Measurements from ENCODE around the gene RSL1D1.
"Not testable (repeated sequence)": the region's sequence is repeated elsewhere in the genome, so short reads cannot be mapped to it uniquely, and the experiment has no call there.

RSL1D1 gene

DNA sequence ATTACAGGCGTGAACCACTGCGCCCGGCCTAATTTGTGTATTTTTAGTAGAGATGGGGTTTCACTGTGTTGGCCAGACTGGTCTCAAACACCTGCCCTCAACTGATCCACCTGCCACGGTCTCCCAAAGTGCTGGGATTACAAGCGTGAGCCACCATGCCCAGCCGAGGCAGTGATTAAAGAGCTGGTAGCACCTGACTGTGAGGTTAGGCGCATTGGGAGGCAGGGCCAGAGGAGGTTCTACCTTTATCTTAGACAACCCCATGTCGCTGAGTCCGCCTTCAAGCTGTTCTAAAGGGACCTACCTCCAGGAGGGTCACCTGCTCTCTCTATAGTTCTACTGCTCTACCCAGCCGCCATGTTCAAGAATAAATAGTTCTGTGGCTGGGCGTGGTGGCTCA is 8.1 kb downstream of the RSL1D1 start:
- no peak for DNase-seq

DNA sequence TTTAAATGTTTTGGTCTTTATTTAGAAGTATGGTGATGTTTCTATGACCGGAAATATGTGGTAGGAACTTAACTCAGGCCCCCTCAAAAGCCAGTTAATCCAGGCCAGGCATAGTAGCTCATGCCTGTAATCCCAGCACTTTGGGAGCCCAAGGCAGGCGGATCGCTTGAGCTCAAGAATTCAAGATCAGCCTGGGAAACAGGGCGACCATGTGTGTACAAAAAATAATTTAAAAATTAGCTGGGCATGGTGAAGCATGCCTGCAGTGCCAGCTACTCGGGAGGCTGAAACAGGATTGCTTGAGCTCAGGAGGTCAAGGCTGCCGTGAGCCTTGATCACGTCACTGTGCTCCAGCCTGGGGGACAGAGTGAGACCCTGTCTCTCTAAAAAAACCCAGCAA is 10.3 kb downstream of the RSL1D1 start:
- DNase-seq, result no peak

DNA sequence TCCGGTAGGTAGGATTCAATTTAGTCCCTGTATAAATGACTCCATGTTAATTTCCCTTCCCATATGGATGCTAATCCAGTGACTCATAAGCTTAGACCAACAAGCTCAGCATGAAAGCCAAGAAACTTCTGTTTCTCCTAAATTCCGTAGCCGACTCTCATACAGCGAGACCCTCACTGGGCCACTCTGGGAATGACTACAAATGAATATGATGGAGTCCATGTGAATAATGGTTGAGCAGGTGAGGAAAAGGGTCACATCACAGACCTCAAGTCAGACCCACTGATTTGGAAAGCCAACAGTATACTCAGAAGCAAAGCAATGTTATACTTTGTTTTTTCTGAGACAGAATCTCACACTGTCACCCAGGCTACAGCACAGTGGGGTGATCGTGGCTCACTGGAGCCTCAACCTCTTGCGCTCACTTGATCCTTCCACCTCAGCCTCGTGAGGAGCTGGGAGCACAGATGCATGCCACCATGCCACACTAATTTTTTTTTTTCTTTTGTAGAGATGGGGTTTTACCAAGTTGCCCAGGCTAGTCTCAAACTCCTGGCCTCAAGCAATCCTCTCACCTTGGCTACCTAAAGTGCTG is 14.6 kb downstream of the RSL1D1 start:
- no peak for DNase-seq

DNA sequence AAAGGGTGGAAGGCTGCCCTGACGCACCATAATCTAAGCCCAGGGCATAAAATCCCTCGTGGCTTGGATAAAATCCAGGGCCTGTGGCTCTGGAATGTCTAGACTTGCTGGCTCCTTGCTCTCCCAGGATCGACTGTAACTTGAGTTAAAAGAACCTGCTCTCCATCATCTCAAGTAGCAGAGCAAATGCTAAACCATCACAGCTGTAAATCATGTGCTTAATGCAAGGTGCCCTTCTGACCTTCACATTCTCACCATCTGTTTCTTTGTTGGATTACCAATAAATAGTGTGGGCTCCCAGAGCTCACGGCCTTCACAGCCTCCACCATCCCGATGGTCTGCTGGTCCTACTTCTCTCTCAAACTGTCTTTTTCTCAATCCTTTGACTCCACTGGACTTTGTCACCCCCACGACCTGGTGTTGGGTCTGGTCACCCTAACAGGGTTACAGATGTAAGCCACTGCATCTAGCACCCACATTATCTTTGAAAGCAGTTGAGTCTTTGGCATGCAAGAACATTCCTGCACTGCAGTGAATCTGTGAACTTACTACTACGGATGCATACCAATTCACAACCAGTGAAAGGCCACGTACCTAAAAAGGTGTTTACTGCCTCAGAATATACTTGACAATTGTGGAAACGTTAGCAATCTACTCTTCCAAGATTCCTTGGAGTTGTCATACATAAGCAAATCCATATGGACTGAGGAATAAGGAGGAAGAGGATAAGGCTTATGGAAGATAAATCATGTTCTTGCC is 15.3 kb downstream of the RSL1D1 start:
- DNase-seq, result no peak

DNA sequence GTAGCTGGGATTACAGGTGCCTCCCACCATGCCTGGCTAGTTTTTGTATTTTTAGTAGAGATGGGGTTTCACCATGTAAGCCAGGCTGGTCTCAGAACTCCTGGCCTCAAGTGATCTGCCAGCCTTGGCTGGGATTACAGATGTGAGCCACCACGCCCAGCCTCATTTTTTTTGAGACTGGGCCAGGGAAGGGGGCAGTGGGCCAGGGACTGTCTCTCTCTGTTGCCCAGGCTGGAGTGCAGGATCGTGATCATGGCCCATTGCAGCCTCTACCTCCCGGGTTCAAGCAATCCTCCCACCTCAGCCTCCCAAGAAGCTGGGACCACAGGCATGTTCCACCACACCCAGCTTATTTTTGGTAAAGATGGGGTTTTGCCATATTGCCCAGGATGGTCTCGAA is 16.0 kb downstream of the RSL1D1 start:
- no peak for DNase-seq

DNA sequence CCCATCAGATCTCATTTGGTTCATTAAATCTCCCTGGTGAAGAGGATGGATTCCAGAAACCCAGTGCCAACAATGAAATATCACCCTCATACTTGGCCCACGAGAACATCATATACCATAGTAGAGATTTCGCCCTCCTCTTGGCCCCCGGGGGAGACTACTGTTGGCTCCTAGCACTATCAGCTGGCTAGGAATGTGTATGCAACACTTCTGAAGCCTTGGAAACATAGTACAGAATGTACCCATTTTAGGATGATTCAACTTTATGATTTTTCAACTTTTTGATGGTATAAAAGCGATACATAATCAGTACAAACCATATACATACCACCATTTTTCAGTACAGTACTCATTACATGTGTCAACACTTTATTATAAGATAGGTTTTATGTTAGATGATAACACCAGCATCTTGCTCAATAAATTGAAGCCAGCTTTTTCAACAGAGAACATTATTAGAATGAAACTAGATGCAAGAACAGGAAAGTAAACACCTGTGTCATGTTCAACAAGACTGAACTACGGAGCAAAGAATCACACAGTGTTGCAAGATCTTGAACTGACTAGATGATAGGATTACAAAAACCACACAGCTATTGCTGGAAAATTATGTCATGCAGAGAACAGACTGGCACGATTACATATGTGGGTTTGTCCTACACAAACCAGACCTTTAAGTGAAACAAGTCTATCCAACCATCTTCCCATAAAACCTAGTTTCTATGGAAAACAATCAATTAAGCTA is 17.2 kb downstream of the RSL1D1 start:
- DNase-seq, result no peak

DNA sequence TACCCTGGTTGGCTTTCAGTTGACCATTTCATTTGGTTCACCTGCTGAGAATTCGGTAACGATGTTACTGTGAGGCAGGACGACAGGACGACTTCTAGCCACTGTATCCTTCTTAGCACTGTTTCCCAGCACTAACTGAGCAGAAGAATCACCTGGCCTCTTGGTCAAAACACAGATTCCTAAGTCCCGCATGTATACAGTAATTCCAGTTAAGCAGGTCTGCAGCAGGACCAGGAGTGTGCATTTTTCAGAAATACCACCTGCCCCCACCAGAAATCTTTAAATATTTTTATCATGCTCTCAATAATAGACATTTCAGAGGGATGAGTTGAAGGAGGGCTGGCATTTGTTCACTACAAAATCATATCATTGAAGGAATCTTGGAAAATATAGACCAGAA is 22.6 kb downstream of the RSL1D1 start:
- no peak for DNase-seq

DNA sequence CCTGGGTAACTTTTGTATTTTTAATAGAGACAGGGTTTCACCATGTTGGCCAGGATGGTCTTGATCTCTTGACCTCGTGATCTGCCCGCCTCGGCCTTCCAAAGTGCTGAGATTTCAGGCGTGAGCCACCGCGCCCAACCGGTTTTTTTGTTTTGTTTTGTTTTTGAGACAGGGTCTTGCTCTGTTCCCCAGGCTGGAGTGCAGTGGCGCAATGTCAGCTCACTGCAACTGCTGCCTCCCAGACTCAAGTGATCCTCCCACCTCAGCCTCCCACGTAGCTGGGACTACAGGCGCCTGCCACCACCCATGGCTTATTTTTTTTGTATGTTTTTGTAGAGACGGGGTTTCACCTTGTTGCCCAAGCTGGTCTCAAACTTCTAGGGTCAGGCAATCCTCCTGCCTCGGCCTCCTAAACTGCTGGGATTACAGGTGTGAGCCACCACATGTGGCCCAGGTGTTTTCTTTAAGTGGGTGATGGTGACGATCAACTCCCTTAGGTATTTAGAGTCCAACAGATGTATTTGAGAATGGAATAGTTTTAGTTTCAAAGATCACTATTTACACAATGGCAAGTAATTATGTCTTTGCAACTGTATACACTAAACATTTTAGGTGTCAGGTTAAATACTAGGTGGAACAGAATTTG is 25.7 kb downstream of the RSL1D1 start:
- DNase-seq, result not testable (repeated sequence)

DNA sequence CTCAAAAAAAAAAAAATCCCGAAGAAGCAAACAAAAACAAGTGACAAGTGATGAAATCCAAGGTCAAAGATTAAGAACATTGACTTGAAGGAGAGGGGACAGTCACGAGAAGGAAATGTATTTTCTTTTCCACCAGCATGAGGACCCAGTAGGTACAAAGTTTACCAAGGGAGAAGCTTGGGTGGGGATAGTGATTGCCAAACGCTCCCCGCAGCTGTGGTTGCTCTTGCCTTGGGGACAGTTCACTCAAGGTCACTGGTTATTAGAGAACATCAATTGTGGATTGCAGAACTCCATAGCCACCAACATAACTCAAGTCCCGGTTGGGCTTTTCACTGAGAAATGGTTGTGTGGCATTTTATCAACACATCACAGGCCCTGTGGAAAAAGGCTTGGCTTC is 27.0 kb downstream of the RSL1D1 start:
- no peak for DNase-seq

DNA sequence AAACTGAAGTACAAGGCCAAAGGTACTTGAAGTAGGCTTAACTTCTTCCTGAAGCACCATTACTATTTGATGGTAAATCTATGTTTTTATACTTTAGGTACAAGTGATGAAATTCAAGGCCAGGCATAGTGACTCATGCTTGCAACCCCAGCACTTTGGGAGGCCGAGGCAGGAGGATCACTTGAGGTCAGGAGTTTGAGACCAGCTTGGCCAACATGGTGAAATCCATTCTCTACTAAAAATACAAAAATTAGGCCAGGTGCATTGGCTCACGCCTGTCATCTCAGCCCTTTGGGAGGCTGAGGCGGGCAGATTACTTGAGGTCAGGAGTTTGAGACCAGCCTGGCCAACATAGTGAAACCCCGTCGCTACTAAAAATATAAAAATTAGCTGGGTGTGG is 27.7 kb downstream of the RSL1D1 start:
- not testable (repeated sequence) for DNase-seq

DNA sequence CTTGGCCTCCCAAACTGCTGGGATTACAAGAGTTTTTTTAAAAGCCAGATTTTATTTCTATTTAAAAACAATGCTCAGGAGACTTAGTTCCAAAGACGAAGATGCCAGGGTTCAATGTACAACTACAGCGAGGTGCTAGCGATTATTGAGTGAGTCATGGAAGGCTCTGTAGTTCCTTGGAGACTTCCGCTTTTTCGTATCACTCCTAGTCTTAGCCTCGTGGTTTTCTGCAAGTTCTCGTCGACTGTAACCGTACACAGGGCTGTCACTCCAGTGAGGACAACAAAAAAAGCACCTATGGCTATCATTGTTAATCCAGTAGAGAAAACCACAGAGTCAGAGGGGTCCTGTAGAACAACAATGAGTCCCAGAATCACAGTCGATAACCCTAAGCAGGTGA is 31.5 kb downstream of the RSL1D1 start:
- DNase-seq, result no peak

DNA sequence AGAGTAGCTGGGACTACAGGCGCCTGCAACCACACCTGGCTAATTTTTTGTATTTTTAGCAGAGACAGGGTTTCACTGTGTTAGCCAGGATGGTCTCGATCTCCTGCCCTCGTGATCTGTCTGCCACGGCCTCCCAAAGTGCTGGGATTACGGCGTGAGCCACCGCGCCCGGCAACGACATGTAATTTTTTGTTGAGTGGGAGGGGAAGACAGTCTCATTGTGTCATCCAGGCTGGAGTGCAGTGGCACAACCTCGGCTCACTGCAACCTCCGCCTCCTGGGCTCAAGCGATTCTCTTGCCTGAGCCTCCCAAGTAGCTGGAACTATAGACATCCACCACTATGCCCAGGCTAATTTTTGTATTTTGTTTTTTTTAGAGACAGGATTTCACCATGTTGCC is 32.4 kb downstream of the RSL1D1 start:
- not testable (repeated sequence) for DNase-seq

DNA sequence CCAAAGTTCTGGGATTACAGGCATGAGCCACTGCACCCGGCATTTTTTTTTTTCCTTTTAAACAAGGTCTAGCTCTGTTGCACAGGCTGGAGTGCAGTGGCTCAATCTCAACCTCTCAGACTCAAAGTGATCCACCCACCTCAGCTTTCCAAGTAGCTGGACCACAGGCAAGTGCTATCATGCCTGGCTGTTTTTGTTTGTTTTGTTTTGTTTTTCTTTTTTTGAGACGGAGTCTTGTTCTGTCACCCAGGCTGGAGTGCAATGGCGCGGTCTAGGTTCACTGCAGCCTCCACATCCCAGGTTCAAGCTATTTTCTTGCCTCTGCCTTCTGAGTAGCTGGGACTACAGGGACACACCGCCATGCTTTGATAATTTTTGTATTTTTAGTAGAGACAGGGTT is 35.2 kb downstream of the RSL1D1 start:
- no peak for DNase-seq

DNA sequence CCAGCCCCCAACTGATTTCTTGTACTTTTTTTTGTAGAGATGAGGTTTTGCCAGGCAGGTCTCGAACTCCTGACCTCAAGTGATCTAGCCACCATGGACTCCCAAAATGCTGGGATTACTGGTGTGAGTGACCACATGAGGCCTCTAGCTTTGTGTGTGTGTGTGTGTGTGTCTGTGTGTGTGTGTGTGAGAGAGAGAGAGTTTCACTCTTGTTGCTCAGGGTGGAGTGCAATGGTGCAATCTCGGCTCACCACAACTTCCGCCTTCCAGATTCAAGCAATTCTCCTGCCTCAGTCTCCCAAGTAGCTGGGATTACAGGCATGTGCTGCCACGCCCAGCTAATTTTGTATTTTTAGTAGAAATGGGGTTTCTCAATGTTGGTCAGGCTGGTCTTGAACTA is 36.5 kb downstream of the RSL1D1 start:
- not testable (repeated sequence) for DNase-seq

DNA sequence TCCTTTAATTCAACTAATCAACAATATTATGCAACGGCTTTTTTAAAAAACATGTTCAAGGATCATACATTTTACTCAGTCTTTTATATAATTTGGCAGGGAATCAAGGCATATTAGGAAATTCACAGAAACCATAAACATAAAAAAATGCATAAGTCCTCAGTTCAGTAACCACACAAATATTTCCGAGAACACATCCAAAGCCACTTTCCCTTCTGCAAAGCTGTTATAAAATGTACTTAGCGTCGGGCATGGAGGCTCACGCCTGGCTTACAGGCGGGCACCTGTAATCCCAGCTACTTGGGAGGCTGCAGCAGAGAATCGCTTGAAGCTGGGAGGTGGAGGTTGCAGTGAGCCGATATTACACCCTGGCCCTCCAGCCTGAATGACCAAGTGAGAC is 44.6 kb downstream of the RSL1D1 start:
- no peak for DNase-seq

DNA sequence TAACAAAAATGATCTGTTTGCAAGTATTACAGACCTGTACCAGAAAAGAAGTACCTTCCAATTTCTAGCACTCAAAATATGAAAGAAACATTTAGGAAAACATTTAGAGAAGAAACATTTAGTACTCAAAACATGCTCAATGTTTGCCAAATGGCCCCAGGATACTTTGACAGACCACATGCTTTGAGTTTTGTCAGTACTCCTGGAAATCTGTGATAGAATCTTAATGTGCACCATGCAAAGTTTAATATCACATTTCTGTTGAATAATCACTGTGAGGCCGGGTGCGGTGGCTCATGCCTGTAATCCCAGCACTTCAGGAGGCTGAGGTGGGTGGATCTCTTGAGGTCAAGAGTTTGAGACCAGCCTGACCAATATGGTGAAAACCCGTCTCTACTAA is 45.8 kb downstream of the RSL1D1 start:
- DNase-seq, result no peak

DNA sequence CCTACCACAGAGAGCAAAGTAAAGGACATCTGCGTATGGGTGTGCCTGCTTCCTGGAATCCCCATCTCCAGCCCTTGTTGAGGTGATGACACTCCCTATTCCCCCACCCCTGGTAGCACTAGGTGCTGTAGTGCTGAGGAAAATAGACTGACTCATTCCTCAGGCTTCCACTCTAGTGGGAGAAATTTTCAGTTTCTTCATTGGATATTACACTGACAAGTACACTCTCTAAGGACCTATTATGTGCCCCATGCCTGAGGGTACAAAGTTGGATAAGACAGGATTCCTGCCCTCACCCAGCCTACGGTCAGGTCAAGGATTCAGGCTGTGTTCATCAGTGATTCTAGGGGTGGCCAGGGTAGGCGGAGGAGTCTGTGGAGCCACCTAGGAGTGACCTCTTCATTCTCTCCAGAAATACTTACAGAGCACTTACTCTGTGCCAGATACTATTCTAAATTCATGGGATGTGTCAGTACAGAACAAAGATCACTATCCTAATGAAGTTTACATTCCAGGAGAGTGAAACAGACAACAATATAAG is 49.8 kb downstream of the RSL1D1 start:
- DNase-seq, result no peak

DNA sequence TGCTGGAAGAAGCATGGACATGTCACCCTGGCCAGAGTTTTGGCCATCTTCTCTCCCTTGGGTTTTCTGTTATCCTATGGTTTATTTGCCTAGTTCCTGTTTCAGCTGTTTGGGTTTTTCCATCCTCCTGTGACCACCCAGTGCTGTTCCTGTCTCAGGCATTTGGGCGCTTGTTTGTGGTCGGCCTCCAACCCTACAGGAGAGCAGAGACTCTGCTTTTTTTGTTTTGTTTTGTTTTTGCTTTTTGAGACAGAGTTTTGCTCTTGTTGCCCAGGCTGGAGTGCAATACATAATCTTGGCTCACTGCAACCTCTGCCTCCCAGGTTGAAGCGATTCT is 51.0 kb downstream of the RSL1D1 start:
- DNase-seq, result no peak

DNA sequence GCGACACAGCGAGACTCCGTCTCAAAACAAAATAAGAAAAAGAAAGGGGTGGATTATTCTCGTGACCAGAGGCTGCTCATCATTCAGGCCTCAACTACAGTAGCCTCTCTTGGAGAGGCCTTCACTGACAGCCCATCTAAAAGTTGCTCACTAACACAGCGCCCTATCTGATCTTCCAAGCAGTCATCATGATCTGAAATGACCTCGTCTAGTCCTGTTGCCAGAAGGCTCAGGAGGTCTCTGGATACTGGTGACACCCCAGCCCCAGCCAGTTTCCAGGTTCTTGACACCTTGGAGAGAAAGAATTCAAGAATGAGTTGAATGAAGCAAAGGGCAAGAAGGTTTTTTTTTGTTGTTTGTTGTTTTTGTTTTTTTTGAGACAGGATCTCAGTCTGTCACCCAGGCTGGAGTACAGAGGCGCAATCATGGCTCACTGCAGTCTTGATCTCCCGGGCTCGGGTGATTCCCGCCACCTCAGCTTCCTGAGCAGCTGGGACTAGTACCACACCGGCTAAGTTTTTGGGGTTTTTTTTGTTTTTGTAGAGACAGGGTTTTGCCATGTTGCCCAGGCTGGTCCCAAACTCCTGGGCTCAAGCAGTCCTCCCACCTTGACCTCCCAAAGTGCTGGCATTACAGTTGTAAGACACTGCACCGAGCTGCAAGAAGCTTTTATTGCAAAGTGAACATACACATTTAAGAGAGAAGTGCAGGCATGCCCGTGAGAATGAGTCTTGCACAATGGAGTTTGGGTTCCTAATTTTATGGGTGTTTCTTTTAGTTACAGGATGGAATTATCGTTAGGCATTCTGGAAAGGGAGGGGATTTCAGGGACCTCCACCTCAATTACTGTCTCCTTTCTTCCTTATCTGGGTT is 51.6 kb downstream of the RSL1D1 start:
- DNase-seq, result no peak

DNA sequence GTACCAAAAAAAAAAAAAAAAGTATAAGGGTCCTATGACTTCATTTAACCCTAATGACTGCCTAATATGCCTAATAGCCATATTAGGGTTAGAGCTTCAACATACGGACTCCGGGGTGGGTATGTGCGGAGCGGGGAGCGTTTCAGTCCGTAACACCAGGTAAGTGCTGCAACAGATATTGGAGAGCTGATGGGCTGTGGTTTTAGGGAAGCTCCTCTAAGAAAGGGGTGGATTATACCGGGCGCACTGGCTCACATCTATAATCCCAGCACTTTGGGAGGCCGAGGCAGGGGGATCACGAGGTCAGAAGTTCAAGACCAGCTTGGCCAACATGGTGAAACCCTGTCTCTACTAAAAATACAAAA is 52.3 kb downstream of the RSL1D1 start:
- no peak for DNase-seq

DNA sequence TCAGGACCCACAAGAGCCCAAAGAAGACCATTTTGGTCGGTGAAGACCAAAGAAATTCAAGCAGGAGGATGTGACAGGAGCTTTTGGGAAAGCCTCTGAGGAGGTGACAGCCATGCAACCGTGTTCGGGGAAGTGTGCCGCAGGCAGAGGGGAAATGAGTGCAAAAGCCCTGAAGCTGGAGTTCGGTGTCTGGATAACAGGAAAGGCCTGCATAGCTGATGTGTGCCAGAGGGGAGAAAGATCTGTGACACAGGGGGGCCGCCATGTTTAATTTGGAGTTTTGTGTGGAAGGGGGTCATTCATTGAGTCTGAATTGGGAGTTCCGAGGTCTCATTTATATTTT is 53.4 kb downstream of the RSL1D1 start:
- no peak for DNase-seq

DNA sequence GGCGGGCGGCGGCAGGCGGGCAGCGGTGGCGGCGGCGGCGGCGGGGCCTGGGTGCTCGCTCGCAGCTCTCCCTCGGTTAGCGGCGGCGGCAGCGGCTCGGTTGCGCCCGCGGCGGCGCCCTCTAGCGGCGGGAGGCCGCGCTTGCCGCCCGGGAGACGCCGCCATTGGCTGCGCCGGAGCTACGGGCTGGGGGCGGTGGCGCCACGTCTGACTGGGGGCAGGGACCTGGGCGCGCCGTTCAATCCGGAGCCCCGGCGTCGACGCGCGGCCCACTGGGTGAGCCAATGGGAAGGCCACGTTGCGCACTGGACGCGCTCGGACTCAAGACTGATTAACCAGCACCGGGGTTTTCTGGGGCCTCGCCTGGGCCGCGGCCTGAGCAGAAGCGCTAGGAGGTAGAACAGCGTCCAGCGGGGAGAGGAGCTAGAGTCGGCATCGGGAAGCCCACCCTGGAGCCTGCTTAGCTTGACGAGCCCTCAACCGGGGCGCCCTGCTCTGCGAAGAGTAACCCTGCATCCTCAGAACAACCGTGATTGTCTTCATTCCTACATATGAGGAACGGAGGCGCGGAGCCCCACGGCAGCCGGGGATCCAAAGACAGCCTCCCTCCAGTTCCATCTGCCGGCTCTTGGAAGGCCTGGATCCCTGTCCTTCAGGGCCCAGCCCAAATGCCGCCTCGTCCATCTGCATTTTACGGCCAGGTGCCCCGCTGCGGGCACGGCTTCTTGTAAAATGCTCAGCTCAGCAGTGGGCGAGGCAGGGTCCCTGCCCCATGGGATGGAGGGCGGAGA is 54.0 kb downstream of the RSL1D1 start, which contains the start of gene ZC3H7A:
ZC3H7A (minus strand) TSS at position 93 of the 791 bp plus-strand sequence. CDS start 14,904 bp downstream, outside the sequence.
- peak; percentile 88 for DNase-seq
